Measurements from ENCODE around the gene APOA5.

- TF ChIP-seq CTCF (IDR thresholded peaks at IDR 0.05), result no peak
- TF ChIP-seq POLR2AphosphoS5 (IDR thresholded peaks at IDR 0.05; ENCODE audit: insufficient read depth in 1 of 2, low read depth in 1 of 2), result no peak
Measured at GRCh38 chr11:116797816-116798215, 6.1 kb upstream of the APOA5 start.

All from vagina (tissue), 2 donors.